HG03066 (cell line): ENCODE data around the gene SLC22A2.
"Not testable (repeated sequence)": the region's sequence is repeated elsewhere in the genome, so short reads cannot be mapped to it uniquely, and the experiment has no call there.

ENCODE experiments used
- ATAC-seq: cut with Tn5 transposase; IDR thresholded peaks from one replicate; pipeline ENCODE4 v1.9.1; 2021; ENCODE audit warnings: low read depth; ENCODE audit not compliant: unreplicated experiment

Gene SLC22A2

GRCh38 chr6:160252073-160252813, 6.4 kb downstream of the SLC22A2 start:
- ATAC-seq = no peak

- no peak for ATAC-seq
Measured at GRCh38 chr6:160249671-160250070, 8.9 kb downstream of the SLC22A2 start.

- no peak for ATAC-seq
Measured at GRCh38 chr6:160248538-160248937, 10.1 kb downstream of the SLC22A2 start.

GRCh38 chr6:160247457-160247883, 11.2 kb downstream of the SLC22A2 start:
- ATAC-seq = no peak

- no peak for ATAC-seq
Measured at GRCh38 chr6:160240691-160241084, 17.9 kb downstream of the SLC22A2 start.

GRCh38 chr6:160239929-160240690, 18.5 kb downstream of the SLC22A2 start:
- no peak for ATAC-seq

- ATAC-seq = no peak
Measured at GRCh38 chr6:160238761-160239751, 19.6 kb downstream of the SLC22A2 start.

- ATAC-seq = no peak
Measured at GRCh38 chr6:160238278-160238711, 20.3 kb downstream of the SLC22A2 start.

- not testable (repeated sequence) for ATAC-seq
Measured at GRCh38 chr6:160237597-160238275, 20.9 kb downstream of the SLC22A2 start.

- not testable (repeated sequence) for ATAC-seq
Measured at GRCh38 chr6:160236235-160236872, 22.3 kb downstream of the SLC22A2 start.

- ATAC-seq = not testable (repeated sequence)
Measured at GRCh38 chr6:160233950-160234640, 24.5 kb downstream of the SLC22A2 start.

GRCh38 chr6:160227769-160228161, 30.9 kb downstream of the SLC22A2 start:
- ATAC-seq = no peak

GRCh38 chr6:160227038-160227768, 31.4 kb downstream of the SLC22A2 start:
- no peak for ATAC-seq

- ATAC-seq = no peak
Measured at GRCh38 chr6:160226118-160226591, 32.5 kb downstream of the SLC22A2 start.

GRCh38 chr6:160224639-160225237, 33.9 kb downstream of the SLC22A2 start:
- no peak for ATAC-seq

GRCh38 chr6:160222491-160222890, 36.1 kb downstream of the SLC22A2 start:
- no peak for ATAC-seq

- ATAC-seq = no peak
Measured at GRCh38 chr6:160221918-160222317, 36.7 kb downstream of the SLC22A2 start.

- no peak for ATAC-seq
Measured at GRCh38 chr6:160221423-160221822, 37.2 kb downstream of the SLC22A2 start.
